Heart right ventricle (tissue), 12 donors: ENCODE data around the gene TEX29. TPM values are rescaled to one million over a fixed set of nuclear protein-coding genes. Genes with fewer than 3 reads are reported as not detected.

ENCODE experiments used
- polyA plus RNA-seq, 2 donors: library from polyadenylated mRNA; stranded (reverse); fragments of 200-250 nt; gene quantifications; one replicate each; pipeline ENCODE4 v1.2.3, GENCODE V29; 2013
- total RNA-seq, 10 donors: library from RNA; stranded (reverse); fragmentation: NEBNext Ultra II Directional in 3 of 10; extraction: Animal tissue kit (Norgen Biotek cat#: 25700) in 3 of 10; gene quantifications; one replicate each; pipeline versions ENCODE4 v1.2.1 to v1.2.4, GENCODE V29; 2021 to 2023
- donor health status: ischemic (EF 13 %, LVEDD 7.1; RV severe dilation, severe dysfunction).
- donor health status: healthy with polysubstance abuse.
- donor health status: DM: no; HTN: yes; CAD: no.
- donor health status: DM: no; HTN: no; CAD: no.
- donor health status: ischemic (EF 25% LVEDD 6.9; RV normal size, moderate dysfunction).
- donor health status: ischemic (EF 25% LVEDD 5.7; RV mildly dilated, moderate dysfunction).
- donor health status: healthy.
- donor health status: nonischemic (EF 11% LVEDD 7.7; RV severe dilation, severe dysfunction).
- donor health status: DM: yes; HTN: yes; CAD: no.
- donor health status: PGD.
- donor health status: ischemic (EF 29% LVEDD 5.4; RV normal size, mild dysfunction).
- donor health status: nonischemic (EF 23%, LVEDD 6.1; RV moderate dilation, normal function).

The TEX29 gene
- total and polyA plus RNA-seq, 12 donors, result 0.22 to 1.1 (median 0.42) TPM; not detected in 6

Other genes starting within 250 kb of the TEX29 start
- 10 to 100 TPM; 38.9 to 56.6 (median 47.3) TPM for gene ARHGEF7, start 205.3 kb upstream of the TEX29 start, total RNA-seq
- 10 to 100 TPM; 18.4 to 23.0 TPM for gene ARHGEF7, start 205.3 kb upstream of the TEX29 start, polyA plus RNA-seq